ENCODE data around the gene LHFPL2.

LHFPL2 gene

GRCh38 chr5:78613151-78613533 is 35.4 kb downstream of the LHFPL2 start:
- DNase-seq, result no peak

- DNase-seq, result no peak
Measured at GRCh38 chr5:78612227-78613150, 36.1 kb downstream of the LHFPL2 start.

GRCh38 chr5:78611126-78611605 is 37.4 kb downstream of the LHFPL2 start:
- no peak for DNase-seq

DNA sequence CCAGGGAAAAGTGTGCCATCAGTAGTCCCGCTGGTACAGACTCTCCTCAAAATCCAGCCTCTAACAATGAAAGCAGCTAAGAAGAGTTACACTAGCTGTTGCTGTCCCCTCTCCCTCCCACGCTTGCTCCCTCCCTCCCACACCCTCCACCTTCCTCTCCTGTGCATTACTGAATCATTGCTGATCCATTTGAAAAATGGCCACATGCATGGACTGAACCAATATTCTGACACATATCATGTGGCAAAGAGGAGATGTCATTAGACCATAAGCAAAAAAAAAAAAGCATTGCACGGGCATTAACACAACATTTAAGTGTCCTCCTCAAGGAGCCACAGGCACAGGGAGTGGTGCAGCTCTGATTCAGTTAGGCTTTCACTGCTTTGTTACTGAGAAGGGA is 37.9 kb downstream of the LHFPL2 start:
- DNase-seq, result no peak

DNA sequence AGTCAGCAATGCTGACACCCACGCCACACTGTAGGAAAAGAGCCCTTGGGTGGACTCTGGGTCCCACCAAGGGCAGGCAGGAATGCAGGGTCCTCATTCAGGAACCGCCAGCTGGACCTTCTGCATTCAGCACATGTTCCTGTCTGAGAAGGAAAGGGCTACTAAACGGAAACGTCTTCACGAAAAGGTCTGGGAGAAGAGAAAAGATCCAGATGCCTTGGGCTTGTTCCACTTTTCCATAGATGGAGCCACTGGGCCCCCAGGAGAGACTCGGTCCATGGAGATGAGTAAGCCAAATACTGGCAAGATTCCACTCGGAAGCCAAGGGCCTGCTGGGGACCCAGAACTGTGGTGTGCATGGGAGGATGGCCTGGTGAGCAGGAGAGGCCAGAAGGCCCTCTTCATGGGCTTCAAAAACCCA is 38.4 kb downstream of the LHFPL2 start:
- no peak for DNase-seq

- DNase-seq, result no peak
Measured at GRCh38 chr5:78607864-78608263, 40.7 kb downstream of the LHFPL2 start.

- DNase-seq, result no peak
Measured at GRCh38 chr5:78606241-78606640, 42.3 kb downstream of the LHFPL2 start.

DNA sequence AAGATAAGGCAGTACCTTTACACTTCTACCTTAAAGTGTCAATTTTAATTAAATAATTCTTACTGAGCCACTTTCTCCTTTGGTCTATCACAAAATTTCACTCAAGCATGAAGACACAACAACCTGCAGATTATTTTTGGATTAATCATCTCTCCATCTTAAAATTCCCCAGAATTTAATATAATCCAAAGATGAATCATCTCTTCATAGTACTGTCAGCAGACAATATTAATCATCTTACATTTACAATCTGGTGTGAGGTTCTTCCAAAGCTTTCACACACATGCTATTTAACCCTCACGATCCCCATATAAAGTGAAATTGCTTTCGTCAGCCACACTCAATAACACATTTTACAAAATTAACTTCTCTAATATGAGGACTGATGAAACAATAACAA is 43.0 kb downstream of the LHFPL2 start:
- no peak for DNase-seq

GRCh38 chr5:78604689-78605285 is 43.8 kb downstream of the LHFPL2 start:
- DNase-seq, result no peak

- no peak for DNase-seq
Measured at GRCh38 chr5:78603636-78604175, 44.9 kb downstream of the LHFPL2 start.

DNA sequence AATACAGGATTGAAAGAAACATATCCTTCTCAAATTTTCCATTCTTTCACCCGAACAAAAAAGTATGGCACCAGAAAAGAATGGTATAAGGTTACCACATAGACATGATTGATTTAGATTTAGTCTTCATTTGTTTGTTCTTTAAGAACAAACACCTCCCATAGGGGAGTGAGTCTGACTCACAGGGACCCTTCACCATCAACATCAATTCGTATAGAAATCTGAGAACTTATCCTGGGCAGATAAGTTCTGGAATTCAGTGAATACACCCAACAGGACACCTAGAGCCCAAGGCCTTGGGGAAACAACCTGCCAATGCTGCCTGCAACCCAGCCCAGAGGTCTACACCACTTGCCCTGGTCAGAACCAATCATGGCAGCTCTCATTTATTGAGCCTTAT is 46.2 kb downstream of the LHFPL2 start:
- DNase-seq, result no peak

DNA sequence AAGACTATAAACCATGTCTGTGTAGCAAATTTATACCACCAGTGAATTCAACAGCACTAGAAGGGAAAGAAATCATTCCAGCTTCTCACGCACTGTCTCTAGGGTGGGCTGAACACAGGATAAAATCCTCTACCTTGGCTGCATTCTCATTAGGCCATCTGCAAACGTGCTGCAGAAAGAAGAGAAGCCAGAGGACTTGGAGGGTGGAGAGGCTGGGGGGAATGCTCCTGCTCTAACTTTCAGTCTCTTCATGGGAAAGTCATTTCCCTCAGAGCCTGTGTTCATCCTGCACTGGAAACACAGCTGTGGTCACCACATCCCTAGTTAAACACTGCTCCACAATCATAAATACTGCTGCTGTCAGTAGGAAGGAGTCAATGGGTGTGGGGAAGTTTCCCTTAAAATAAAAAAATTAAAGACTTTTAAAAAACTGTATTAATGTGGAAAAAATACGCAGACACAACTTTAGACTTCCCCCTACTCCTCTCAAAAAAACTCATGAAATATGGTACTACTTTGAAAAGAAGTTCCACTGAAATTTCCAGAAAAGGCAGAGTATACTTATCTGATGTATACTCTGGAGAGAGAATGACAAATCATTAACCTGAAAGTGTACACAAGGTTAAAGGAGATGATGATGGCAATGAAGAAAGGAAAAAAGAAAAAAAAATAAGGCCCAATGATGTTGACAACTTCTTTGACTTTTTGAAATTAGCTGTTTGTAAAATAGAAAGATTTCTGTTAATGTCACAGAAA is 46.8 kb downstream of the LHFPL2 start:
- no peak for DNase-seq

DNA sequence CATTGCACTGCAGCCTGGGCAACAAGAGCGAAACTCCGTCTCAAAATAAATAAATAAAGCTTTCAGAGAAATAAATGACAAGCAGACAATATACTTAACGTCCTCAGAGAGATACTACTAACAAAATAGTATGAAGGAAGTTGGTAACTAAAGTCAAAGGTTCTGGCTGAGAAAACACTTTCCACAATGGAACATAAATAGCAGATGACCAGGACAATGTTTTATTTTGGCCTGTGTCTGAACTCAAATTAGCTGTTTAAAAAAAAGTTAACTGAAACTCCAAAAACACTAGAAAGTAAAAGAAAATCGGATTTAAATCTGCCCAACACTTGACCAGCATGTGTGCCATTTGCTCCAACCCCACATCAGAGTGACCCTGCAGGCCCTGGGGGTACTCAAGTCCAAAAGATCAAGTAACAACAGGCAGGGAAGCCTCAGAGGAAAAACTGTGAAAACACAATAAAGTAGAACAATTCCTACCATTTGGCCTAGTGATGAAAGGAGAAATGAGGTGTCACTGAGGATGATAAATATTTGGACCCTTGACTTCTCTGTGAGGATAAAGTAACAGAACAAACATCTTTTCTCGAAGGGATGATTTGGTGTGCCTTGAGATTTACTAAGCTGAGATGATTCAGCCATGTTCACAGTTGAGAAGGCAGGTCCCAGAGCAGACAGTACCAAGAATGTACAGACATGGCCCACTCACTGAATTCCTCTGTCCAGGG is 47.7 kb downstream of the LHFPL2 start:
- DNase-seq, result no peak

- no peak for DNase-seq
Measured at GRCh38 chr5:78598973-78599372, 49.6 kb downstream of the LHFPL2 start.

DNA sequence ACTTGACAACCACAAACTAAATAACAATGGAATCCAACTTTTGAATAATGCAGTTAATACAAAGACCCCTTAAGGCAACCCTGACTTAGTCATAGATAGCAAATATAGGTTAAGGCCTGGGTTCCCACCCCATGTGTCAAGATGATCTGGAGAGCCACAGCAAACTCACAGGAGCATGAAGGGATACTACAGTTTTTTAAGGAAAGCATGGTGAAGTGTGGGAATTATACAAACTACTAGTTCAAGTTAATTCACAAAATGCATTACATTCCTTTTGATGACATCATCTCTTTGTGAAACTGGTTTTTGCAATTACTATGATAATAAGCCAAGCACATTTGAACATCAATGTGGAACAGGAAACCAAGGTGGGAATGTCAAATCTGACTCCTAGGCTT is 50.6 kb downstream of the LHFPL2 start:
- DNase-seq, result no peak

GRCh38 chr5:78597068-78597973 is 51.3 kb downstream of the LHFPL2 start:
- DNase-seq, result no peak

- DNase-seq, result no peak
Measured at GRCh38 chr5:78595458-78595921, 53.1 kb downstream of the LHFPL2 start.

GRCh38 chr5:78594610-78595457 is 53.7 kb downstream of the LHFPL2 start:
- DNase-seq, result no peak

- no peak for DNase-seq
Measured at GRCh38 chr5:78594021-78594420, 54.6 kb downstream of the LHFPL2 start.

GRCh38 chr5:78593465-78593864 is 55.1 kb downstream of the LHFPL2 start:
- DNase-seq, result no peak

Measured in activated CD4-positive, alpha-beta T cell treated with anti-CD3 and anti-CD28 coated beads, Interleukin-10, Interleukin-2, amounts not matched to agents 100 ng/mL and 50 ng/mL, durations not matched to agents 16 hours and 8 hours (primary cell).